Right lobe of liver (tissue), 4 donors: ENCODE results near the gene HSPA2.

Experiments
- POLR2A ChIP-seq: fragments of 450-650 bp; IDR thresholded peaks from one replicate; pipeline ENCODE4 v1.6.1; 2017; ENCODE audit warnings: antibody characterized with exemption, mild to moderate bottlenecking
- TF ChIP-seq, protein P1 (sequence below), 4 donors: fragments of 200-600 bp in 3 of 4; fragments of 450-650 bp in 1 of 4; IDR thresholded peaks; one replicate each; pipeline versions ENCODE4 v1.5.1 to v1.8.0; 2016 to 2022; ENCODE audit warnings: antibody characterized with exemption in 4 of 4, mild to moderate bottlenecking in 2 of 4
- donor health status: DM: no; HTN: no; CAD: no.
- donor health status: DM: no; HTN: no; CAD: no.
- donor health status: DM: no; HTN: yes; CAD: no.

DNA sequence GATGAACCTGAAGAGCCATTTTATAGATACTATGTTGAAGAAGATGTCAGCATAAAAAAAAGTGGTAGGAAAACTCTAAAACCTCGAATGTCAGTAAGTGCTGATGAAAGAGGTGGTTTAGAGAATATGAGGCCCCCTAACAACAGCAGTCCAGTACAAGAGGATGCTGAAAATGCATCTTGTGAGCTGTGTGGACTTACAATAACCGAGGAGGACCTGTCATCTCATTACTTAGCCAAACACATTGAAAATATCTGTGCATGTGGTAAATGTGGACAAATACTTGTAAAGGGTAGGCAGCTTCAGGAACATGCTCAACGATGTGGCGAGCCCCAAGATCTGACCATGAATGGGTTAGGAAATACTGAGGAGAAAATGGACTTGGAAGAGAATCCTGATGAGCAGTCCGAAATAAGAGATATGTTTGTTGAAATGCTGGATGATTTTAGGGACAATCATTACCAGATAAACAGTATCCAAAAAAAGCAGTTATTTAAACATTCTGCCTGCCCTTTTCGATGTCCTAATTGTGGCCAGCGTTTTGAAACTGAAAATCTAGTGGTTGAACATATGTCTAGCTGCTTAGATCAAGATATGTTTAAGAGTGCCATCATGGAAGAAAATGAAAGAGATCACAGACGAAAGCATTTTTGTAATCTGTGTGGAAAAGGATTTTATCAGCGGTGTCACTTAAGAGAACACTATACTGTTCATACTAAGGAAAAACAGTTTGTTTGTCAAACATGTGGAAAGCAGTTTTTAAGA, 17.8 kb upstream of the HSPA2 start:
- TF ChIP-seq, protein P1, sequence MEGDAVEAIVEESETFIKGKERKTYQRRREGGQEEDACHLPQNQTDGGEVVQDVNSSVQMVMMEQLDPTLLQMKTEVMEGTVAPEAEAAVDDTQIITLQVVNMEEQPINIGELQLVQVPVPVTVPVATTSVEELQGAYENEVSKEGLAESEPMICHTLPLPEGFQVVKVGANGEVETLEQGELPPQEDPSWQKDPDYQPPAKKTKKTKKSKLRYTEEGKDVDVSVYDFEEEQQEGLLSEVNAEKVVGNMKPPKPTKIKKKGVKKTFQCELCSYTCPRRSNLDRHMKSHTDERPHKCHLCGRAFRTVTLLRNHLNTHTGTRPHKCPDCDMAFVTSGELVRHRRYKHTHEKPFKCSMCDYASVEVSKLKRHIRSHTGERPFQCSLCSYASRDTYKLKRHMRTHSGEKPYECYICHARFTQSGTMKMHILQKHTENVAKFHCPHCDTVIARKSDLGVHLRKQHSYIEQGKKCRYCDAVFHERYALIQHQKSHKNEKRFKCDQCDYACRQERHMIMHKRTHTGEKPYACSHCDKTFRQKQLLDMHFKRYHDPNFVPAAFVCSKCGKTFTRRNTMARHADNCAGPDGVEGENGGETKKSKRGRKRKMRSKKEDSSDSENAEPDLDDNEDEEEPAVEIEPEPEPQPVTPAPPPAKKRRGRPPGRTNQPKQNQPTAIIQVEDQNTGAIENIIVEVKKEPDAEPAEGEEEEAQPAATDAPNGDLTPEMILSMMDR (IDR thresholded peaks at IDR 0.05) = no peak
- TF ChIP-seq POLR2A = no peak
